ENCODE results near the gene OSBPL10. TPM values are rescaled to one million over a fixed set of nuclear protein-coding genes. Genes with fewer than 3 reads are reported as not detected.

The OSBPL10 gene
- 58.4 and 65.7 TPM in 2 replicates for total RNA-seq (2014; rRNA removed; shearing (Covaris generic))
- total RNA-seq (2022): 157 and 170 TPM in 2 replicates
- percentile 95 among the genes with signal in this experiment for Bru-seq, nascent RNA
- percentile 93 among the genes with signal in this experiment for BruChase-seq, experiment 1, labeled RNA remaining after a 6-hour chase
- BruChase-seq, experiment 2, labeled RNA remaining after a 2-hour chase: percentile 87 among the genes with signal in this experiment
- long read RNA-seq, full-length matches to known transcripts: 72 of 201 reads
- long read RNA-seq, partial matches to known transcripts: 28 of 201 reads
- long read RNA-seq, other reads (novel, unspliced or antisense): 101 of 201 reads

DNA sequence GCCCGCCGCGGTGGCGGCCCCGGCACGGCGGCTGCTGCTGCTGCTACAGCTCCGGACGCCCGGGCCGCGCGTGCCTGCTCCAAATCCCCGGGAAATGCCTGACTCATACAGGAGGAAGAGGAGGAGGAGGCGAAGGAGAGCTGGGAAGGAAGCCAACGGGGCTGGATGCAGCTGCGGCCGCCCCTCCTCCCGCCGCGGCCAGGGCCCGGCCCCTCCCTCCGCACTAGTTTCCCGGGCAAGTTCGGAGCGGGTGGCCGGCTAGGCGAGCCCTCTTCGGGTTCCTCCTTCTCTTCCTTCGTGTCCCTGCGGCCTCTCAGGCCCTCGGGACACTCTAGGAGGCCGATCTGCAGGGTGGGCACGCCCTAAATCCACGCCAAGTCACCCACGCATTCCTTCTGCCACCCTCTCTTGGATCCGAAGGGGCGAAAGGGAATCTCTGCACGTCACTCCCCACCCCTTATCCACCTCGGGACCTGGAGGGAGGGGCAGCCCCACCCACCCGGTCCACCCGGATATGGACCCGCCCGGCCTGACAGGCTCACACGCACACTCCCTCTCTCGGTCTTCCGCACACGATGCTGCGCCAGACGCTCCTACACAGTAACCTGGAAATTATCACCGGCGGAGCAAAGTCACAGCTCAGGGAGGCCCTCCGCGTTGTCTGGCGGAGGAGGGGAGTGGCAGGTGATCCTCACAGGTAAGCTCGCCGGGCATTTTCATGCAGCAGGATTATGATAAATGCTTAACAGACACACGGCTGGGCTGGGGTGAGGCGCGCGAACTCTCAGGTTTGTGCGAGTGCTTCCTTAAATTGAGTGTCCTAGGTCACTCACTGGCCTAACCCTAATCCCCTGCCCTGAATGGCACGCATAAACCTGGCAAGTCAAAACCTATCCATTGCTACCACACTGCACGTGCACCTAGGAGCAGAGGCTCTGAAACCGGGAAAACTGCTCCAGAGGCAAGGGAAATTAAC is at the start of gene OSBPL10, which contains the start of gene ZNF860:
TSS of gene OSBPL10 (minus strand) at position 57 of the 976 bp plus-strand sequence. CDS start 83 bp downstream, outside the sequence.
TSS of gene ZNF860 (plus strand) at position 545 of the 976 bp plus-strand sequence. CDS start 7,330 bp downstream, outside the sequence.
- peak; percentile 11; the same call in 1 of the 2 replicates for TF ChIP-seq CTCF (conservative IDR thresholded peaks at IDR 0.05; ENCODE audit: low read length)
- TF ChIP-seq EZH2phosphoT487 (IDR thresholded peaks at IDR 0.05; ENCODE audit: borderline replicate concordance, low read depth, low read length): no peak
- DNase-seq (ENCODE audit: low spot score): peak; percentile 81
- H3K79me2 ChIP-seq (ENCODE audit: insufficient read depth, low read depth, low read length): peaks cover 88% of the 10 kb centered on the region
- BruUV-seq (replicated peaks): no TSS peak
- H3K4me2 ChIP-seq (ENCODE audit: low read length): peak within 1 kb of the TSS; percentile 98
- intact Hi-C loops (cut with micrococcal nuclease; ENCODE audit: unreplicated experiment): loop anchor here (1.0 to 10.0 kb wide), 7 partner anchors 28 to 449 kb away; partner anchors contain the start of gene STT3B
- 0 out of 2 replicates have a peak, but pooled peaks cover 18% of the 10 kb centered on the region for H3K9me3 ChIP-seq (ENCODE audit: low read length)
- peak within 1 kb of the TSS; percentile 91 for H3K4me3 ChIP-seq (ENCODE audit: low read depth, low read length, poor library complexity, severe bottlenecking)
- peak within 1 kb of the TSS; percentile 88 for H3K27ac ChIP-seq (ENCODE audit: low read depth, low read length, poor library complexity, severe bottlenecking)
- peak within 1 kb of the TSS; percentile 46; the same call in 1 of the 2 replicates for H2AFZ ChIP-seq (ENCODE audit: low read length)
- H3K36me3 ChIP-seq (ENCODE audit: insufficient read depth, low read length): peaks cover 63% of the 10 kb centered on the region
- POLR2A ChIA-PET: interaction anchor here (0.5 to 3.2 kb wide), 21 partner anchors 7 to 621 kb away, joined by 3 to 19 read pairs (median 5); partner anchors contain the start of gene STT3B
- 0 out of 2 replicates have a peak, but pooled peaks cover 4% of the 10 kb centered on the region for H4K20me1 ChIP-seq (ENCODE audit: insufficient read depth, low read length)
- CTCF ChIA-PET (ENCODE audit: unreplicated experiment): interaction anchor here (1.1 to 1.6 kb wide), 2 partner anchors 40 to 103 kb away, joined by 3 to 4 read pairs; no protein-coding TSS in a partner anchor
- H3K9me2 ChIP-seq (ENCODE audit: insufficient read depth, low read length): no peaks in the 10 kb centered on the region
- peaks cover 72% of the 10 kb centered on the region for H3K4me1 ChIP-seq (ENCODE audit: insufficient read depth, low read length, poor library complexity, severe bottlenecking)

DNA sequence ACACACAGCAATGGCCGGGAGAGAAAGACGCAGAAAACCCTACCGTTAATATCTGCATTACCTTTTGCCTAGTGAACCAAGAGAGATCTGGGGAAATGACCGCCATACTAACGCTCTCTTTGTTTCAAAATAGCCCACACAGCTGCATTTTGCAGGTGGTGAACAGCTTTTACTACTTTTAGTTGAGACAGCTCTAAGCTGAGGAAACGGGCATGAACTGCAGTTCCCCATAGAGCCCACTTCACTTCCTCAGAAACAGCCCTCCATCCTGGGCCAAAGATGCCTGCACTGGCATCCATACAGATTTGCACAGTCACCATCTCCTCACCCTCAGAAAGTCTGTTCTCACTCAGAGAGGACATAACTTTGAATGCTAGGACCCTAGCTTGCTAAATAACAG is 45.5 kb upstream of the OSBPL10 start:
- ChIA-PET CTCF (ENCODE audit: unreplicated experiment) (interaction anchor here (1.5 kb wide), 1 partner anchor 44 kb away, joined by 4 read pairs; no protein-coding TSS in a partner anchor), POLR2A (interaction anchor here (0.6 to 3.8 kb wide), 14 partner anchors 10 to 494 kb away, joined by 3 to 22 read pairs (median 4); partner anchors contain the start of gene STT3B)
- no peaks in the 10 kb centered on the region for H3K9me2 ChIP-seq (ENCODE audit: insufficient read depth, low read length)
- no peaks in the 10 kb centered on the region; the same call in 1 of the 2 replicates for H3K79me2 ChIP-seq (ENCODE audit: insufficient read depth, low read depth, low read length)
- H3K4me1 ChIP-seq (ENCODE audit: insufficient read depth, low read length, poor library complexity, severe bottlenecking): peaks cover 61% of the 10 kb centered on the region
- no peak for TF ChIP-seq CTCF (conservative IDR thresholded peaks at IDR 0.05; ENCODE audit: low read length)
- no peak for TF ChIP-seq EZH2phosphoT487 (IDR thresholded peaks at IDR 0.05; ENCODE audit: borderline replicate concordance, low read depth, low read length)
- no peaks in the 10 kb centered on the region for H4K20me1 ChIP-seq (ENCODE audit: insufficient read depth, low read length)
- peak overlapping the region; percentile 42 for H3K4me3 ChIP-seq (ENCODE audit: low read depth, low read length, poor library complexity, severe bottlenecking)
- no TSS peak for BruUV-seq (replicated peaks)
- peaks cover 22% of the 10 kb centered on the region for H3K36me3 ChIP-seq (ENCODE audit: insufficient read depth, low read length)
- intact Hi-C loops (cut with micrococcal nuclease; ENCODE audit: unreplicated experiment): loop anchor here (2.0 to 5.0 kb wide), 6 partner anchors 46 to 494 kb away; partner anchors contain the start of genes GPD1L, OSBPL10, STT3B and ZNF860
- peak overlapping the region; percentile 100 for H3K27ac ChIP-seq (ENCODE audit: low read depth, low read length, poor library complexity, severe bottlenecking)
- DNase-seq (ENCODE audit: low spot score): peak; percentile 98
- peak overlapping the region; percentile 73 for H3K4me2 ChIP-seq (ENCODE audit: low read length)
- peaks cover 25% of the 10 kb centered on the region; the same call in 1 of the 2 replicates for H3K9me3 ChIP-seq (ENCODE audit: low read length)
- peak overlapping the region; percentile 57; the same call in 1 of the 2 replicates for H2AFZ ChIP-seq (ENCODE audit: low read length)
